ENCODE results near the gene ADAM22. TPM values are rescaled to one million over a fixed set of nuclear protein-coding genes. Genes with fewer than 3 reads are reported as not detected.

Gene ADAM22, protein sequence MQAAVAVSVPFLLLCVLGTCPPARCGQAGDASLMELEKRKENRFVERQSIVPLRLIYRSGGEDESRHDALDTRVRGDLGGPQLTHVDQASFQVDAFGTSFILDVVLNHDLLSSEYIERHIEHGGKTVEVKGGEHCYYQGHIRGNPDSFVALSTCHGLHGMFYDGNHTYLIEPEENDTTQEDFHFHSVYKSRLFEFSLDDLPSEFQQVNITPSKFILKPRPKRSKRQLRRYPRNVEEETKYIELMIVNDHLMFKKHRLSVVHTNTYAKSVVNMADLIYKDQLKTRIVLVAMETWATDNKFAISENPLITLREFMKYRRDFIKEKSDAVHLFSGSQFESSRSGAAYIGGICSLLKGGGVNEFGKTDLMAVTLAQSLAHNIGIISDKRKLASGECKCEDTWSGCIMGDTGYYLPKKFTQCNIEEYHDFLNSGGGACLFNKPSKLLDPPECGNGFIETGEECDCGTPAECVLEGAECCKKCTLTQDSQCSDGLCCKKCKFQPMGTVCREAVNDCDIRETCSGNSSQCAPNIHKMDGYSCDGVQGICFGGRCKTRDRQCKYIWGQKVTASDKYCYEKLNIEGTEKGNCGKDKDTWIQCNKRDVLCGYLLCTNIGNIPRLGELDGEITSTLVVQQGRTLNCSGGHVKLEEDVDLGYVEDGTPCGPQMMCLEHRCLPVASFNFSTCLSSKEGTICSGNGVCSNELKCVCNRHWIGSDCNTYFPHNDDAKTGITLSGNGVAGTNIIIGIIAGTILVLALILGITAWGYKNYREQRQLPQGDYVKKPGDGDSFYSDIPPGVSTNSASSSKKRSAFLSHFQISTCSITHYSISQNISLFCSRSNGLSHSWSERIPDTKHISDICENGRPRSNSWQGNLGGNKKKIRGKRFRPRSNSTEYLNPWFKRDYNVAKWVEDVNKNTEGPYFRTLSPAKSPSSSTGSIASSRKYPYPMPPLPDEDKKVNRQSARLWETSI
- total RNA-seq (2022; extraction: Qiagen RNA extraction; ENCODE audit: low read depth) = 0.12 to 0.43 TPM (median 0.21 TPM) in 5 replicates

DNA sequence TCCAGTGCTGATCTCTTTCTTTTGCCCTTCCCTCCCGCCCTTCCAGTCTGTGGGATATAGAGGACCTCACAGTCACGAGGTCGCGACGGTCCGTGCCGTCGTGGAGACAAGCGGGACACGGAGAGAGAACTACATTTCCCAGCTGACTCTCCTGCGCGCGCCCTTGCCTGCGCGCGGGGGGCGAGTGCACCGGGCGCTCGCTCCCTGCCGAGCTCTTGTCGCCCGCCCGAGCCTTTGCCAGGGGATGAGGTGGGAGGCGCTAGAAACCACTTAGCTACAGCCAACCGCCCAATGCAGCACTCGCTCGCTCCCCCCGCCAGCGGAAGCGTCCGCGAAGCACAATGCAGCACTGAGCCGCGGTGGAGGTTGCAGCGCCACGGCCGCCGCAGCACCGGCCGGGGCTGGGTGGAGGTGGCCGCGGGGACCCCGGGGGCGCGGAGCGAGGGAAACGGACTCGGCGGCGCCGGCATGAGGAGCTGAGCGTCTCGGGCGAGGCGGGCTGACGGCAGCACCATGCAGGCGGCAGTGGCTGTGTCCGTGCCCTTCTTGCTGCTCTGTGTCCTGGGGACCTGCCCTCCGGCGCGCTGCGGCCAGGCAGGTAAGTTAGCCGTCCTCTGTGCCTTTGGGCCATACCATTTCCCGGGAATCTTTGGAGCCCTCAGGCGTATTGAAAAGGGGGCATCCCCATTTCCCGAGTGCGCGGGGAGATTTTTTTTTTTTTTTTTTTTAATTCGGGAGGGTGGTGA lies at the start of gene ADAM22:
Gene ADAM22 (plus strand): TSS at position 299 of the 746 bp plus-strand sequence. CDS start 215 bp downstream, at position 514.

DNA sequence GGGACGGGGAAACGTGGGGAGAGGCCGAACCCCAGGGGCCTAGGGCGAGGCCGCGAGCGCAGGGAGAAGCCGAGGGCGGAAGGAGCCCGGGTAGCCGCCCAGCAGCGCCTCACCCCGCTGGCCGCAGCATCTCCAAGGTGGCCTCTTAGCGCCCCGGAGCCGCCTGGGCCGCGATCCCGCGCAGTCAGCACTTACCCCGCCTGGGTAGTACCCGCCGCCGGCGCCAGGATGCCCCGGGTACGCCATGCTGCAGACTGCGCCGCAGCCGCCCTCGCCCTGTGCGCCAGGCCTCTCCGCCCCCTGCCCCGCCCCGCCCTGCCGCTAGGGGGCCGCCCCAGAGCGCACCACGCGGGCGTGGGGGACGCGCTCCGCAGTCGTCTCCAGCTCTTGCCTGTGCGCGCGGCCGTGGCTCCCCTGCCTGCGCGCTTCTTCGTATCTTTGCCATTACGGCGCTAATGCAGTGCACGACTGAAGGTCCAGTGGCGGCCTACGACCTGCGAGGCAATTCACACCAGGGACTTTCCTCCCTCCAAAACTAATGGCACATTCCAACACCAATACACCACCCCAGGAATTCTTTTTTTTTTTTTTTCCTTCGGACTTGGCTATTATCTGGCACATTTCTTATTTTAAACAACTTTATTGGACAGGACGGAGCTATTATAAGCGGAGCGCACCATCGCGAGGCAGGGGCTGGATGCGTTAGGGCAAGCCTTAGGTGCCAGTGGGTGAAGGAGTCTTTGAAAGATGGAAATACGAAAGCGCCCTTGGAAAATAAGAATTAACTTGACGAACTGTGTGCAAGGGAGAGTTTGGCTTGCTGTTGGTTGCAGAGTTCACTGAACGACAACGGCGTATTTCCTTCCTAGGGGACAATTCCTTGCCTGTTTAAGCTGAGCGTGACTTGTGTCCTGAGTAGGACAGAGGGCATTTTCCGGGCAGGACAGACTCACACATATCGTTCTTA lies 286.0 kb downstream of the ADAM22 start, which contains the start of gene SRI:
Gene SRI (minus strand): TSS at position 258 of the 967 bp plus-strand sequence. CDS start 12 bp downstream, at position 246.

Other genes starting within 250 kb of the ADAM22 start
- gene SLC25A40, start 57.9 kb upstream of the ADAM22 start, total RNA-seq (2022; extraction: Qiagen RNA extraction; ENCODE audit: low read depth) = 4.5 to 7.8 TPM (median 6.6 TPM) in 5 replicates
- 25.8 to 33.1 TPM (median 26.9 TPM) in 5 replicates for gene DBF4, start 57.8 kb upstream of the ADAM22 start, total RNA-seq (2022; extraction: Qiagen RNA extraction; ENCODE audit: low read depth)